OCI-LY7 (cell line): Measurements from ENCODE around the gene SELENOP.

Experiments used
- CTCF ChIP-seq: fragments of 200-600 bp; sonication (generic); conservative IDR thresholded peaks from 2 replicates; pipeline ENCODE4 v1.5.1; 2014; ENCODE audit warnings: mild to moderate bottlenecking, antibody characterized with exemption, low read length, moderate library complexity, mixed read lengths
- EZH2phosphoT487 ChIP-seq: fragments of 200-600 bp; sonication (generic); IDR thresholded peaks from 2 replicates; pipeline ENCODE4 v1.6.1; 2018; ENCODE audit warnings: low read depth, borderline replicate concordance, mild to moderate bottlenecking, mixed run types, antibody characterized with exemption, low read length, moderate library complexity, mixed read lengths

- TF ChIP-seq CTCF: no peak
- no peak for TF ChIP-seq EZH2phosphoT487
Observed at GRCh38 chr5:42840269-42840668, 28.6 kb upstream of the SELENOP start.
